Fibroblast of skin of scalp (primary cell): ENCODE data around the gene MANSC1.
A peak's percentile ranks its signal among the peaks of the same experiment; 100 is the strongest.
"Not testable (repeated sequence)": the region's sequence is repeated elsewhere in the genome, so short reads cannot be mapped to it uniquely, and the experiment has no call there.

Experiments used
- DNase-seq: peaks from one replicate; pipeline ENCODE4 v3.0.0-alpha.2; 2013

Gene MANSC1

GRCh38 chr12:12323118-12323517 lies 26.9 kb downstream of the MANSC1 start:
- DNase-seq: no peak

- peak; percentile 43 for DNase-seq
These were observed 30.4 kb downstream of the MANSC1 start for GRCh38 chr12:12319451-12320183.

- no peak for DNase-seq
These were observed 34.2 kb downstream of the MANSC1 start for GRCh38 chr12:12315838-12316237.

GRCh38 chr12:12310695-12311094 lies 39.3 kb downstream of the MANSC1 start:
- not testable (repeated sequence) for DNase-seq

- no peak for DNase-seq
These were observed 44.3 kb downstream of the MANSC1 start for GRCh38 chr12:12305568-12306300.

- no peak for DNase-seq
These were observed 47.1 kb downstream of the MANSC1 start for GRCh38 chr12:12302976-12303375.

GRCh38 chr12:12301122-12301521 lies 48.9 kb downstream of the MANSC1 start:
- no peak for DNase-seq

- no peak for DNase-seq
These were observed 52.7 kb downstream of the MANSC1 start for GRCh38 chr12:12297201-12297830.

GRCh38 chr12:12294215-12295005 lies 55.6 kb downstream of the MANSC1 start:
- DNase-seq: no peak

- DNase-seq: no peak
These were observed 59.8 kb downstream of the MANSC1 start for GRCh38 chr12:12290206-12290605.

- no peak for DNase-seq
These were observed 63.6 kb downstream of the MANSC1 start for GRCh38 chr12:12286441-12286840.

- peak; percentile 60 for DNase-seq
These were observed 67.1 kb downstream of the MANSC1 start for GRCh38 chr12:12282761-12283425.

- DNase-seq: no peak
These were observed 67.8 kb downstream of the MANSC1 start for GRCh38 chr12:12282202-12282601.

- no peak for DNase-seq
These were observed 68.9 kb downstream of the MANSC1 start for GRCh38 chr12:12281134-12281533.

GRCh38 chr12:12278899-12279298 lies 71.1 kb downstream of the MANSC1 start:
- no peak for DNase-seq
